Measurements from ENCODE around the gene SLC39A5.
"Not testable (repeated sequence)": the region's sequence is repeated elsewhere in the genome, so short reads cannot be mapped to it uniquely, and the experiment has no call there.

Gene SLC39A5

DNA sequence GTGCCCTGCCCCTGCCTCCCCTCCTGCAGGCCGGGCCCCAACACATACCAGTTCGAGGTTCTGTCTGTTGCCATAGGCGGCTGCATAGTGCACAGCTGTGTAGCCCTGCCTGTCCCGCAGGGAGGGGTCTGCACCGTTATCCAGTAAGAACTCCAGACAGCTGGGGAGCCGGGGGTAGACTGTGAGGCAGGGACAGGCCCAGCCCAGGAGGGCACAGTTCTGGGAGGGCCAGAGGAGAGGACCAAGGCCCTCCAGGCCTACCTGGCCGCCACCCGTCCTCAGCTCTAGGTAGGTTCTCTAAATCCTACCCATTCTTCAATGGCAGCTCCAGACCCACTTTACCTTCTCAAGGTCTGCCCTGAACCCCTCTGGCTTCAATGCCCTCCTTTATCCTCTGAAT lies 18.9 kb downstream of the SLC39A5 start:
- DNase-seq: no peak

DNA sequence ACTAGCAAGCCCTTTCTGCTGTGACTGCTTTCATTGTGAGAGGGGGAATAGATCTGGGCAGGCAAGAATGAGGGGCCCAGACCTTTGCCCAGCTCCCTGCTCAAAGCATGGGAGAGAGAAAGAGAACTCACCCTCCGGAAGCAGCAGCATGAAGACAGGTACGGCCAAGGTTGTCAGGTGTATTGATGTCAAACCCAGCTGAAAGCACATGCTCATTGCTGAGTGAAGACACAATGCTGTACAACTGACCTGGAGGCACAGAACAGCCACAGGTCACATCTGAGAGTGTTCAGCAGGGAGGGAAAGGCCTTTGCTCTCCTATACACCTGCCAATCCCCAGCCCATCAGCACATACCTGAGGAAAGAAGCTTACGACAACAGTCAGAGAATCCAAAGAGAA lies 22.8 kb downstream of the SLC39A5 start:
- DNase-seq: no peak

DNA sequence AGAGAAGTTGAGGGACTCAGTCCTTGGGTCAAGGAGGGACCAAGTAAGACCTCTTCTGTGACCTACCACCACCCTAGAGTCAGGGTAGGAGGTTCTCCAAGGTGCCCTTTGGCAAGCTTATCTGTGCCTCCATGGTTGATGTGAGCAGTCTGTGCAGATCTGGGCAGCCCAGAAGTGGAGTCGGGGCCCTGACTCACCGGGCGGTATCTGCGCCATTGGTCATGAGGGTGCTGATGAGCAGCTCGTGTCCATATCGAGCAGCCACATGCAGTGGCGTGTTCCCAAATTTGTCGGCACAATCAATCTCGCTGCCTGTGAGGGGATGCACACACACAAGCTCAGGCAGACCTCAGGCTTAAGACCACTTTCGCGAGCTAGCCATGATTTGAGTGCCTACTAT lies 23.2 kb downstream of the SLC39A5 start:
- DNase-seq: no peak

DNA sequence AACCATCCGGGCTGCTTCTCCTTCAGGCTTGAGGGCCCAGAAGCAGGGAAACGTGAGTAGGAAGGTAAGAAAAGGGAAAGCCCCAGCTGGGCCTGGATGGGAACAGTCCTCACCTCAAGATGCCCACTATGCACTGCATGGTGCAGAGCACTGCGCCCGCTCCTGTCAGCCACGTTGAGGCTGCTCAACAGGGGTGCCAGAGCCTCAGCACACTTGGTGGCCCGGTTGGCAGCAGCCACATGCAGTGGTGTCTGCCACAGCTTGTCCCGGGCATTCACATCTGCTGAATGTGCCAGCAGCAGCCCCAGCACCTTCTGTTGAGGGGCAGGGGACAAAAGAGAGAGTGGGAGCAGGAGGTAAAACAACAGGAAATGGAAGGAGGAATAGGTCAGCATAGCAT lies 25.8 kb downstream of the SLC39A5 start:
- no peak for DNase-seq

DNA sequence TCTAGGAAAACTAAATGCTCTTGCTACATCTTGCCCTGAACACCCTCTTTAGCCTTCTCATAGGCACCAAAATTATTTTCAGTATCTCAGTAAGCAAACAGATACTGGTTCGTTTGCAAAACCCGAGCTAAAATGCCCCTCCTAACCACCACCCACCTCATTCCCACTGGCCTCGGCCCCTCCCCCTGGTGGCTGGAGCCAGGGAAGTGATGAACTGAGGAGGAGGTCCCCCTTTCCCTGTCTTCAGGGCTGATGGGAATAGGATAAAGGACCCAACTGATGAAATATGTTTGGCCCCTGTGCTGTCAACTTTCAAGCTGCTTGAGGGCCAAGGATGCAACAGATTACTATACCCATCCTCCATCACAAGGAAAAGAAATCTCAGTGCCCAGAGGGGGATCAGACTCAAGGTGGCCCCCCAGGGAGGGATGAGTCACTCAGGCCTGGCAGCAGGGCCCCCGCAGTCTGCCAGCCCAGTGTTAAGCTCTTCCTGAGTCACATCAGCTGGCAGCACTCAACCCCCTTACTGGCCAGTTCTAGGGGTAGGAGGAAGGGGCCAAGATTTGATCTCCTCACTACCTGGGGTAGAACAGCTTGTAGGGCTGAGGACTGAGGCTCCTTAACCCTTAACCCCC lies 26.6 kb downstream of the SLC39A5 start:
- DNase-seq: no peak

DNA sequence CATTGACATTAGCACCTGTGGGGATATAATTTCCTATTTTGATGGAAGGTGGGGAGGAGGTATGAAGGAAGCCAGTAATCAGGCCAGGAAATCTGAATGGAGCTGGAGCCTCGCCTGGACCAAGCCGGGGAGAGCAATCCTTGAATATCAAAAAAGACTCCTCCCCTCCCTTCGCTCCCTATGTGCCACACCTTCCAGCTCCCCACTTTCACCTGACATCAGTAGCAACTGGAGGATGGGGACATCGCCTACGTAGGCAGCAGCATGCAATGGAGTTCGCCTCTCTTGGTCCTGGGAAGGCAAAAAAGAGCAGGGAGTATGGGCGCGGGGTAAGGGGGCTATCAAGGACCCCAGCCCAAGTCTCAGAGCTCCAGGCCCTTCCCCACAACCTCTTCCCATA lies 27.2 kb downstream of the SLC39A5 start:
- no peak for DNase-seq

DNA sequence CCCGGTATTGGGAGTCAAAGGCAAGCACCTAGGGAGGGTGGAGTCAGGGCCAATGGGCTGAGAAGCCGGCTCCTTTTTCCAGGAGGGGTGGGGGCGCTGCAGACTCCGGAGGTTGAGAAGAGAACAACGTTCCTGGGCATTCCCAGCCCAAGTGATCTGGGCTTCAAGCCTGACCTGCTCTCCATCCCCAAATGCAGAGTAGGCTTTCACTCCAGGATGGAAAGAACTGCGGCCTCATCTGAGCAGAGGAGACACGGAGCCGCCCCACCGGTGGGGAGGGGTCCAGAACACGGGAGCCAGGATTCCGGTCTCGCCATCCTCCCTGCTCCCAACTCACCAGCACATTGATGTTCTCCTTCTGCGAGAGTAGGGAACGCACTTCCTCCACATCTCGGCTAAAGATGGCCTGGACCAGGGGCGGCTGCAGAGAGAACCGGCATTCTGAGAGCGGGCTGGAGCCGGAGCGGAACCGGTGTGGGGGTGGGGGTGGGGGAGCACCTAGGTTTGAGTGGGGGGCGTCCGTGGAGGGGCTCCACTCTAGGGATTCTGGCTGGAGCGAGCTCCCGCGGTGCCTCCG lies 27.7 kb downstream of the SLC39A5 start:
- DNase-seq: no peak

DNA sequence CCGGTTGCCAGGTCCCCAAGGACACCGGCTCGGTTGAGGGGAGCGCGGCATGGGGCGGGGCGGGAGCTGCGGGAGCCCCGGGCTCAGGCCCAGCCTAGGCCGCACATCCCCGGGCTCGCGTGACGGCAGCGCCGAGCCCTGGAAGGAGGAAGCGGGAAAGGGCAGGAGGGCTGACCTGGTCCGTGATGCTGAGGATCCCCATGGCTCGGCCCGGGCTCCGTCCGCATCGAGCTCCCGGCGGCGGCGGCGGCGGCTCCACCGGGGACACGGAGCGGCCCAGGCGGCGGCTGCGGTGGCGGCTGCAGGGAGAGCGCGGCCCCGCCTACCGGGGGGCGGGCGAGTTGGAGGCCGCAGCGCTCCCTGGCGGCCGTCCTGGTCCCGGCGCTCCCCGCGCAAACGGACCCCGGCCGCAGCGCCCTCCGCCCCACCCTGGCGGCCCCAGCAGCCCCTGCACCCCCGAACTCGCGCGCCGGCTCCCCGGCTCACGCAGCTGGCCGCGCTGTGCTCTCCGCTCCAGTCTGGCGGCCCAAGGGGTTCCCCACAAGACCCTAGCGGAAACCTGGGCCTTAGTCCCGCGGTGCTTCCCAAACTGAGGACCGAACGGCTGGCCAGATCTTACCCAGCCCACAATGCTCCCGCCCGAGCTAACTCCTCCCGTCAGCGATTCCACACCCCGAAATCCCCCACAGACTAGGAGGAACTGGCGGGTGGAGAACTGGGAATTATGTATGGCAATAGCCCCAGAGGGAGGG lies 28.4 kb downstream of the SLC39A5 start, which contains the start of gene ANKRD52:
ANKRD52 (minus strand) TSS at position 317 of the 752 bp plus-strand sequence; CDS start at position 202, 115 bp downstream.
- DNase-seq: peak; percentile 27

DNA sequence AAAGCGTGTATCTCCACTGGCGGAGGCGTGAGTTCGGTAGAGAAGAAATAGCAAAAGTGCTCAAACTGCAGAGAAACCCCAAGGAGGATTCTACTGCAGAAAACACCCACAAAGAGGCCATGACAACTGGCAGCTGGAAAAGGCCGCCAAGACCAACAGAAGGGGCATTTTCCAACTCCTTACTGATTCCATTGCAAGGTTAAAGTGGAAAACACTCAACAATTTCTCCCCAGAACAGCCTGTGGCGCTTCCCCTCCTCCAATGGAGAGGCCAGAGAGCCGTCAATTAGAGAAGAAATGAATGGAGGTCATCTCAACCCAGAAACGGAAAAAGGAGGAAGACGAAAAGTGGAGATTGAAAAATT lies 29.0 kb downstream of the SLC39A5 start:
- DNase-seq: no peak

DNA sequence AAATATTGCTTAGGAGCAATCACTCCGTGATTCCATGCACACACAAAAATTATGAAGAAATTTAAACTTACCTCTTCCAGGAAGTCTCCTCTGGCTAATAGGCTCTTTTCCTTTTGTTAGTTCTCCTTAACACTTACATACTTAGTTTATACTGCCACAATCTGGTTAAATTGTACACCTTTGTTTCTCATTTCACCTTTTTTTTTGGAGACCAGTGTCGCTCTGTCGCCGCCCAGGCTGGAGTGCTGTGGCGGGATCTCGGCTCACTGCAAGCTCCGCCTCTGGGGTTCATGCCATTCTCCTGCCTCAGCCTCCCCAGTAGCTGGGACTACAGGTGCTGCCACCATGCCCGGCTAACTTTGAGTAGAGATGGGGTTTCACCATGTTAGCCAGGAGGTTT lies 30.5 kb downstream of the SLC39A5 start:
- DNase-seq: no peak

DNA sequence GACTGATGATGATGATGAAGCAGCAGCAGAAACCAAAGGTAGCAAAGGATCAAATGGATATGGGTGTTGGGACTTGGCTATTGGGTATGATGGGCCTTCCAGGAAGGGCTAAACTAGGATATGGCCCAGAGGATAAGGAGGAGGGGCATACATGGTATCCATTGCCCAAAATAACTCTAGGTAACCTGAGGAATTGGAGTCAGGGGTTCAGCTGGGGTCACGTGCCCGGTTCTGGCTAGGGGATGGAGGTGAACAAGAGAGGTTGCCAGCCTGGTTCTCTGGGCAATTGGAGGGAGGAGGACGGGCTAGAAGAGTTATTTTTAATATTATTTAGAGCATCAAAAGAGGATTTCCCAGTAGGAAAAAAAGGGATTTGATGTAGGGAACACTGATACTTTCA lies 31.1 kb downstream of the SLC39A5 start:
- DNase-seq: no peak

DNA sequence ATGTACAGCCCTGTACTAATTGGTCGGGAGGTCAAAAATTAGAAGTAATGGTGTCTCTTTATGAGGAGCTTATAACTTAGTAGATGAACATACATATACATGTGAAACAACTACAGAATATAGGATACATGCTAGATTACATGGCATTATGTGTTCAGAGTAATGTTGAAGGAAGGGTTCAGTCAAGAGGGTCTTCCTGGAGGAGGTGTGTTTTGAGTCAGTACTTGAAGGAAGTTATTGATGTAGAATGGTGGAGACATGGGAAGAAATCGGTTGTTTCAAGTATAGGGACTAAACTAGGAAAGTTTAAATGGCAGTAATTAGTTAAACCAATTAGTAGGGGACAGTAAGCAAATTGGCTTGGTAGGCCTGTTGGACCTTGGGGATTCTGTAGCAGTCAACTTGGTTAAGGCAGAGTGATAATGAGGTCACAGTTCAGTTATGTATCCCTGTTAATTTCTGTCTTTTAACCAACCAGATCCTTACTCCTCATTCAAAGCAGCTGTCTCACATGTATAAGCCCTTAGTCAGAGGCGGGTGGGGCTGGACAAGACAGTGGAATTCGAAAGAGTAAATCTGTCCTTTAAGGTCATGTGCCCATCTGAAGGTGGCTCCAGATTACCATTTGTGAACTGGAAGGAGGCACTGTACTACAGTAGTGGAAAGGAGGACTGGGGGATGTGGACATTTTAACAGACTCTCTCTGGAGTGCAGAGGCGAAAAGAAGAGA lies 31.8 kb downstream of the SLC39A5 start:
- DNase-seq: no peak

DNA sequence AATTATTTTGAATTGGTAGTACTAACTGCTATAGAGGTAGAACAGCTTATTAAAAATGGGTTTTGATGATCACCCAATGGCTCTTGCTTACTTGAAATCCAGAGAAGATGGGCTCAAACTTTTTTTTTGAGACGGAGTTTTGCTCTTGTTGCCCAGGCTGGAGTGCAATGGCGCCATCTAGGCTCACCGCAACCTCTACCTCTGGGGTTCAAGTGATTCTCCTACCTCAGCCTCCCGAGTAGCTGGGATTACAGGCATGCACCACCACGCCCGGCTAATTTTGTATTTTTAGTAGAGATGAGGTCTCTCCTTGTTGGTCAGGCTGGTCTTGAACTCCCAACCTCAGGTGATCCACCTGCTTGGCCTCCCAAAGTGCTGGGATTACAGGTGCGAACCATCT lies 33.1 kb downstream of the SLC39A5 start:
- DNase-seq: not testable (repeated sequence)

DNA sequence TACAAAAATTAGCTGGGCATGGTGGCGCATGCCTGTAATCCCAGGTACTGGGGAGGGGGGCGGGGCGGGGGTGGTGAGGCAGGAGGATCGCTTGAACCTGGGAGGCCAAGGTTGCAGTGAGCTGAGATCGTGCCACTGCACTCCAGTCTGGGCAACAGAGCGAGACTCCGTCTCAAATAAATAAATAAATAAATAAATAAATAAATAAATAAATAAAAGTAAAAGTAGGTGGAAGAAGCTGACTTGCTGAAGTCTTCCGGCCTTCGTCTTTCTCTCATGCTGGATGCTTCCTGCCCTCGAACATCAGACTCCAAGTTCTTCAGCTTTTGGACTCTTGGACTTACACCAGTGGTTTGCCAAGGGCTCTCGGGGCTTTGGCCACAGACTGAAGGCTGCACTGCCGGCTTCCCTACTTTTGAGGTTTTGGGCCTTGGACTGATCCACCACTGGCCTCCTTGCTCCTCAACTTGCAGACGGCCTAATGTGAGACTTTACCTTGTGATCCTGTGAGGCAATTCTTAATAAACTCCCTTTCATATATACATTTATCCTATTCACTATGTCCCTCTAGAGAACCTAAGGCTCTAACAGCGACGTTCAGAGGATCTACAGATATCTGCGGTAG lies 36.3 kb downstream of the SLC39A5 start:
- not testable (repeated sequence) for DNase-seq

DNA sequence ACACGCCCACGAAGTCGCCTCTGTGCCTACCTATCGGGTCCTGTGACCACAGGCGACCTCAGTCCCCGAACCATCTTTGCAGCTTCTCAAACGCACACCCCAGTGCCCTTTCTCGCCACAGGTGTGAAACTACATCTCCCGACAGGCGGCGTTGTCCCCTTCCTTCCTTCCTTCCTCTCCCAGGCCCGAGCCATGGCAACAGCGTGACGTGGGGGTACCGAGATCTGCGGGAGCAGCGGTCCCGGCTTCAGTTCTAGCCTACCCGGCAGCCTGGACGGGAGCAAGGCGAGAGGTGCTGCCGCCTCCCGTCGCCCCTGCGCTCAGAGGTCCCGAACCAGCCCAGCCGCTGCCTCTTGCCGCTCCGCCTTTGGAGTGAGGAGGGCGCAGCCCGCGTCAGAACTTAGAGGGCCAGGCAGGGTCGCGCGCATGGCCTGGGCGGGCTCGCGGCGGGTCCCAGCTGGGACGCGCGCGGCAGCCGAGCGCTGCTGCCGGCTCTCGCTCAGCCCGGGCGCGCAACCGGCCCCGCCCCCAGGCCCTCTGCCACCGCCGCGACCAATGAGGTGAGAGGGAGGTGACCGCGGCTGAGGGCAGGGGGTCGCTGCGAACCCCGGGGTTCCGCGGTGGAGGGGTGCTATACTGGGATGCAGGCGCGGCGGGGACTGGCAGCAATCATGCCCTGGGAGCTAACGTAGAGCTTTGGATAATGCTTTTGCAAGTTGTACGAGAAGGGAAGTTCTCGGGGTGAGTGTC lies 37.0 kb downstream of the SLC39A5 start, which contains the start of gene COQ10A:
COQ10A (plus strand) TSS at position 250 of the 750 bp plus-strand sequence; CDS start at position 427, 177 bp downstream.
- peak; percentile 68 for DNase-seq

DNA sequence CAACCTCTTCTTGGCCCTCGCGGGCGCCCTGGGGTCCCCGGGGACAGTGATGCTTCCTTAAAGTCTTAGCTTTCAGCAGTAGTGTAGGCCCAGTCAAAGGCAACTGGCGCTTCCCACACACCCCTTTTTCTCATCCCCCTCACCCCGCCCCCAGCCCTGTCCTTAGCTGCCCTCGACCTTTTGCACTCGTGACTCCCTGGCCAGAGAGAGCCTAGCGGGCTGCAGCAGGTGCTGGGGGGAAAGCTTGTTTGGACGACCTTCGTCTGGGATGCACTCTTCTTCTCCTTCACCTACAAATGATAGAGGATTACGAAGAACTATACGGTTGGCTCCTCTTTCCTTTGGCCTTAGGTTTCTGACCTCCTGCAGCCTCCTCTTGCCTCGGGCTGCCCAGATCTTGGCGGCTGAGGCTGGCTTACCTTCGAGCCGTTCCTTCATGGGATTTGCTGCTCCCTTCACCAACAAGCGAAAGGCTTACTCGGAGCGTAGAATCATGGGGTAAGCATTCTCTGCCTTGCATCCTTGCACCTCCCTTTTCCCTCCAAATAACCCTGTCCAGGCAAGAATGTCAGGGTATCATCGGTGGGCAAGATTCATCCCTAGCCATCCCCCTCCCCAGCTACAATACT lies 37.7 kb downstream of the SLC39A5 start:
- DNase-seq: no peak

DNA sequence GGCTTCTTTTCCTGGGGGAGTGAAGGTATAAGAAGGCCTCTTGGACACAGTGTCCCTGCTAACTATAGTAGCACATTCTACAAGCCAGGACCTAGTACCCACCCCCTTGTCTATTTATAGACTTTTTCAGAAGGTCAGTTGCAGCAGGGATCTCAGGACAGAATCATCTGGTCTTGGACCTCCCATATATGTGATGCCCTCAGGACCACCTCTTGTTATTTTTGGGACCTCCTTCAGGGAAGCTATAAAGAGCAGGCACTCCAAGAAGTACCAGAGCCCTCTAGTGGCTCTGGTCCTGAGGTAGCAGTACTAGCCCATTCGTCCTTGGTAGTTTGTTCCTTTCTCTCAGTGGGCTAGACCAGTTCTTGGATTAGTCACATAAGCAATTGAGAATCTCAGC lies 41.2 kb downstream of the SLC39A5 start:
- no peak for DNase-seq

DNA sequence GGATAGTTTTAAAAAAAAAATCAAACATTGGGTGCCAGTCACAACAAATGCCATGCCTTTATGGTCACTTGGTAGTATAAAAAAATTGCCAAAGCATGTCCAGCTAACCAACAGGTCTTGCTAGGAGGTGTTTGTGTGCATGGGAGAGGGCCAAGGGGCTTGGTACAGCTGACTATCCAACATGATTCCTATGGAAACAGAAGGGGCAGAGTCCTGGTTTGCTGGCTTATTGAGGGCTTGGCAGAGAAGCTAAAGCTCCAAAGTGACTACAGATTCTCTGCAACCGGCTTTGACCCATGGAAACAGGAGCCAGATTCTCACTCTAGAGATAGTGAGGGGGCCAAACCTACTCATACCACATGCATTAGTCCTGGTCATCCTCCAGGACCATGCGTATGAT lies 42.6 kb downstream of the SLC39A5 start:
- not testable (repeated sequence) for DNase-seq

DNA sequence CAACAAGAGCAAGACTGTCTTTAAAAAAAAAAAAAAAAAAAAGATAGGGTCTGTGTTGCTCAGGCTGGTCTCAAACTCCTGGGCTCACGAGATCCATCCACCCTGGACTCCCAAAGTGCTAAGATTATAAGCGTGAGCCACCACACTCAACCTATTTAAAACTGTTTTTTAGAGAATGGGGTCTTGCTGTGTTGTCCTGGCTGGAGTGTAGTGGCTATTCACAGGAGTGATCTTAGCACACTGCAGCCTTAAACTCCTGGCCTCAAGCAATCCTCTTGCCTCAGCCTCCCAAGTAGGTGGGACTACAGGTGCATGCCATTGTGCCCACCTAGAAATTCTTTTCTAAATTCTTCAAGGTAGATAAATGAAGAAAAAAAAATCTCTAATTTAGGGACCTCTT lies 44.4 kb downstream of the SLC39A5 start:
- no peak for DNase-seq

DNA sequence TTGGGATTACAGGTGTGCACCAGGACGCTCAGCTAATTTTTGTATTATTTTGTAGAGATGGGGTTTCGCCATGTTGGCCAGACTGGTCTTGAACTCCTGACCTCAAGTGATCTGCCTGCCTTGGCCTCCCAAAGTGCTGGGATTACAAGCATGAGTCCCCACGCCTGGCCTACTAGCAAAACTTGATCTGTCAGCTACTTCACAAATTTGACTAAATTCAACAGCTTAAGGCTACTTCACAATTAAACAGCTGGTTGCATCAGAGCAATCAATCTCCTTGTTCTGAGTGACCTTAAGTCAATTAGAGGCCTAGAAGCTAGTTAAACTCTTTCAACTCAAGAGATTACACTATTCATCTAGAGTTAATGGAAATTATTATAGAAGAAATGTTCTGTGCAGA lies 49.1 kb downstream of the SLC39A5 start:
- no peak for DNase-seq

DNA sequence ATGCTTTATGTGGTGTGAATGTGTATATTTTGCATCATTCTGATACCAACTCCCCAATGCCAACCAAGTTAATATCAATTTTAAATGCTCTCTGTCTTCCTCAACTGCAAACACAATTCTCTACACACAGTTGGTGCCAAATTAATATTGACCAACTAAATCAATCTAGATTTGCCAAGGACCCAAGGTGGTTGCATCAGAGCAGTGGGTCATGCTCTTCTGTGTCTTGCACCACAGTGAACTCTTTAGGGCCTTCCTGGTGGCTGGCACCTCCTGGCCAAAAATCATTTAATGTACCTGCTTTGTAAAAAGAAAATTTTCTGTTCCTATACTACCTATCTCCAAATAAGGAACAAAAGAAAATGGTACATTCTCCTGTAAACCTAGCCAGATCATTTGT lies 51.0 kb downstream of the SLC39A5 start:
- DNase-seq: no peak

DNA sequence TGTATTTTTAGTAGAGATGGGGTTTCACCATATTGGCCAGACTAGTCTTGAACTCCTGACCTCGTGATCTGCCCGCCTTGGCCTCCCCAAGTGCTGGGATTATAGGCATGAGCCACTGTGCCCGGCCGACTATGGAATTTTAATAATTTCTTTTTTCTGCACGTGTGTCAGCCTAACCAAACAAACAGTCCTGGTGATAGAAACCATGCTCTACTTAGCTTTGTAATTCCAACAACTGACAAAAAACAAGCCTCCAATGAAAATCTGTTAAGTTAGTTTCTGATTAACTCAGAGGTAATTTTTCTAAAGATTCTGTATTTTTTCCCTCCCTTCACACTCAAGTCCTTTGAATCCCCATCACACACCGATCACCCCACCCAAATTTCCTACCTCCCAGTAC lies 52.2 kb downstream of the SLC39A5 start:
- DNase-seq: no peak
